H9 (cell line): ENCODE measurements around the gene TMEM175. TPM values are rescaled to one million over a fixed set of nuclear protein-coding genes. Genes with fewer than 3 reads are reported as not detected.

Experiments
- DNase-seq: peaks from one replicate; pipeline ENCODE4 v3.0.0-alpha.2; 2017
- H2AFZ ChIP-seq: one replicate; pipeline ENCODE4 v1.6.1; 2013; ENCODE audit warnings: mild to moderate bottlenecking, low read length, control low read depth, moderate library complexity
- H2AK5ac ChIP-seq: 2 replicates; pipeline ENCODE4 v1.6.1; 2013; ENCODE audit warnings: low read length, control low read depth, mixed read lengths; ENCODE audit not compliant: insufficient read length
- H2BK120ac ChIP-seq: one replicate; pipeline ENCODE4 v1.6.1; 2013; ENCODE audit warnings: low read depth, mild to moderate bottlenecking, low read length, control low read depth, inconsistent platforms; ENCODE audit not compliant: poor library complexity, severe bottlenecking
- H2BK12ac ChIP-seq: 2 replicates; pipeline ENCODE4 v1.6.1; 2013; ENCODE audit warnings: low read length, control low read depth, mixed read lengths, low read depth; ENCODE audit not compliant: insufficient read length
- H2BK15ac ChIP-seq: 2 replicates; pipeline ENCODE4 v1.6.1; 2013; ENCODE audit warnings: low read depth, low read length, control low read depth
- H2BK20ac ChIP-seq: one replicate; pipeline ENCODE4 v1.6.1; 2013; ENCODE audit warnings: low read depth, mild to moderate bottlenecking, low read length, control low read depth, inconsistent platforms; ENCODE audit not compliant: poor library complexity, severe bottlenecking
- H2BK5ac ChIP-seq: 2 replicates; pipeline ENCODE4 v1.6.1; 2013; ENCODE audit warnings: low read length, control low read depth, mixed read lengths; ENCODE audit not compliant: insufficient read length
- H3K14ac ChIP-seq: 2 replicates; pipeline ENCODE4 v1.6.1; 2013; ENCODE audit warnings: low read length, control low read depth; ENCODE audit not compliant: insufficient read depth
- H3K18ac ChIP-seq: 2 replicates; pipeline ENCODE4 v1.6.1; 2013; ENCODE audit warnings: low read depth, mild to moderate bottlenecking, mixed read lengths, low read length, control low read depth; ENCODE audit not compliant: insufficient read length
- H3K23ac ChIP-seq: 2 replicates; pipeline ENCODE4 v1.6.1; 2013; ENCODE audit warnings: low read length, control low read depth, mixed read lengths, low read depth; ENCODE audit not compliant: insufficient read length
- H3K23me2 ChIP-seq: 2 replicates; pipeline ENCODE4 v1.6.1; 2013; ENCODE audit warnings: low read depth, mild to moderate bottlenecking, mixed read lengths, low read length, control low read depth; ENCODE audit not compliant: insufficient read length, poor library complexity, severe bottlenecking
- H3K27ac ChIP-seq: 2 replicates; pipeline ENCODE4 v1.5.1; 2013; ENCODE audit warnings: low read length, control low read depth, mixed read lengths, low read depth; ENCODE audit not compliant: insufficient read length
- H3K27me3 ChIP-seq: 2 replicates; pipeline ENCODE4 v1.6.1; 2013; ENCODE audit warnings: low read length, control low read depth, inconsistent platforms; ENCODE audit not compliant: insufficient read depth
- H3K4ac ChIP-seq: 2 replicates; pipeline ENCODE4 v1.6.1; 2013; ENCODE audit warnings: low read depth, mild to moderate bottlenecking, control low read depth, inconsistent platforms, low read length, moderate library complexity
- H3K4me1 ChIP-seq: 2 replicates; pipeline ENCODE4 v1.6.1; 2013; ENCODE audit warnings: low read length, control low read depth, inconsistent platforms; ENCODE audit not compliant: insufficient read depth
- H3K4me2 ChIP-seq: 2 replicates; pipeline ENCODE4 v1.6.1; 2013; ENCODE audit warnings: low read length, control low read depth, mixed read lengths; ENCODE audit not compliant: insufficient read length, insufficient read depth
- H3K56ac ChIP-seq: 2 replicates; pipeline ENCODE4 v1.6.1; 2013; ENCODE audit warnings: low read depth, mild to moderate bottlenecking, mixed read lengths, low read length, control low read depth; ENCODE audit not compliant: insufficient read length
- H3K79me1 ChIP-seq: 2 replicates; pipeline ENCODE4 v1.6.1; 2013; ENCODE audit warnings: low read depth, mild to moderate bottlenecking, moderate library complexity, low read length, control low read depth, inconsistent platforms; ENCODE audit not compliant: insufficient read depth, poor library complexity, severe bottlenecking
- H3K79me2 ChIP-seq: 2 replicates; pipeline ENCODE4 v1.6.1; 2013; ENCODE audit warnings: low read length, control low read depth, inconsistent platforms; ENCODE audit not compliant: insufficient read depth
- H3K9ac ChIP-seq: 2 replicates; pipeline ENCODE4 v1.6.1; 2013; ENCODE audit warnings: low read length, control low read depth, mixed read lengths; ENCODE audit not compliant: insufficient read length; ENCODE audit errors: extremely low read depth
- H3K9me3 ChIP-seq: one replicate; pipeline ENCODE4 v1.6.1; 2013; ENCODE audit warnings: low read depth, low read length, inconsistent platforms; ENCODE audit not compliant: control insufficient read depth
- H3T11ph ChIP-seq: one replicate; pipeline ENCODE4 v1.6.1; 2013; ENCODE audit warnings: mild to moderate bottlenecking, low read length, control low read depth, inconsistent platforms
- H4K20me1 ChIP-seq: one replicate; pipeline ENCODE4 v1.6.1; 2013; ENCODE audit not compliant: control insufficient read depth, insufficient read length, insufficient read depth
- H4K5ac ChIP-seq: 2 replicates; pipeline ENCODE4 v1.6.1; 2013; ENCODE audit warnings: low read depth, mild to moderate bottlenecking, mixed read lengths, low read length, control low read depth; ENCODE audit not compliant: insufficient read length
- H4K8ac ChIP-seq: replicated peaks from 2 replicates; pipeline ENCODE4 v1.6.1; 2013; ENCODE audit warnings: low read length, control low read depth, mixed read lengths, low read depth; ENCODE audit not compliant: insufficient read length
- H4K91ac ChIP-seq: 2 replicates; pipeline ENCODE4 v1.6.1; 2013; ENCODE audit warnings: low read depth, mild to moderate bottlenecking, moderate library complexity, mixed read lengths, low read length, control low read depth; ENCODE audit not compliant: insufficient read length
- H3K27ac Mint-ChIP-seq, 3 experiments: 2 replicates in 2 of 3; 3 replicates in 1 of 3; pipeline ENCODE4 v1.8.0; 2020 to 2021; ENCODE audit warnings: mixed read lengths in 3 of 3, mild to moderate bottlenecking in 1 of 3, moderate library complexity in 1 of 3
- H3K27me3 Mint-ChIP-seq: 2 replicates; pipeline ENCODE4 v1.8.0; 2021; ENCODE audit warnings: low read depth, mild to moderate bottlenecking, moderate library complexity, mixed read lengths
- H3K36me3 Mint-ChIP-seq, 3 experiments: 2 replicates in 2 of 3; 3 replicates in 1 of 3; pipeline ENCODE4 v1.8.0; 2020 to 2021; ENCODE audit warnings: low read depth in 3 of 3, mixed read lengths in 3 of 3; ENCODE audit not compliant: insufficient read depth in 1 of 3
- H3K4me1 Mint-ChIP-seq, 2 experiments: 2 replicates each; pipeline ENCODE4 v1.8.0; 2020; ENCODE audit warnings: mixed read lengths in 2 of 2
- H3K4me3 Mint-ChIP-seq, 2 experiments: 2 replicates in 1 of 2; 3 replicates in 1 of 2; pipeline ENCODE4 v1.8.0; 2020 to 2021; ENCODE audit warnings: mild to moderate bottlenecking in 2 of 2, mixed read lengths in 2 of 2, moderate library complexity in 1 of 2
- H3K9me3 Mint-ChIP-seq, 2 experiments: 2 replicates in 1 of 2; 3 replicates in 1 of 2; pipeline ENCODE4 v1.8.0; 2020; ENCODE audit warnings: mild to moderate bottlenecking in 2 of 2, mixed read lengths in 2 of 2, moderate library complexity in 1 of 2
- WGBS: extraction: QIAGEN DNeasy Blood & Tissue Kit; methylation state at CpG from one replicate; pipeline ENCODE4 v1.1.7; 2013; ENCODE audit warnings: missing lambda C conversion rate, low lambda C conversion rate, mixed read lengths; ENCODE audit not compliant: insufficient read length; ENCODE audit errors: extremely low coverage; 5-methylcytosine and 5-hydroxymethylcytosine counted together
- total RNA-seq: library from RNA; stranded (reverse); gene quantifications from 2 replicates; pipeline ENCODE4 v1.2.1, GENCODE V29; 2021
- TF ChIP-seq, protein P1 (sequence below): fragments of 200-600 bp; sonication (generic); conservative IDR thresholded peaks from 3 replicates; pipeline ENCODE4 v1.8.0; 2021; ENCODE audit warnings: antibody characterized with exemption, mild to moderate bottlenecking

The TMEM175 gene
- total RNA-seq, 1 experiment from 2014 or later, result 6.4 TPM

- H2BK12ac ChIP-seq, result no peak overlapping the region
- no peaks in the 10 kb centered on the region for H3K9me3 ChIP-seq
- H4K20me1 ChIP-seq, result no peaks in the 10 kb centered on the region
- no peak overlapping the region for H3K18ac ChIP-seq
- no peaks in the 10 kb centered on the region for H3K9me3 Mint-ChIP-seq
- H2AFZ ChIP-seq, result no peak overlapping the region
- no peak for DNase-seq
- no peak overlapping the region for H3K9ac ChIP-seq
- no peak overlapping the region for H3K4ac ChIP-seq
- peak overlapping the region in 1 of 3 experiments; percentile 68; a peak in 3 of 7 replicates for H3K27ac Mint-ChIP-seq
- H2BK15ac ChIP-seq, result no peak overlapping the region
- H3K4me2 ChIP-seq, result no peak overlapping the region
- no peak overlapping the region for H2BK120ac ChIP-seq
- no peak overlapping the region for H2BK5ac ChIP-seq
- no peak overlapping the region for H3K56ac ChIP-seq
- no peak overlapping the region for H3K23ac ChIP-seq
- no peaks in the 10 kb centered on the region; a peak in 1 of 7 replicates for H3K36me3 Mint-ChIP-seq
- H3T11ph ChIP-seq, result no peak overlapping the region
- H3K4me3 Mint-ChIP-seq, result no peak overlapping the region
- H3K27me3 Mint-ChIP-seq, result no peaks in the 10 kb centered on the region
- no peaks in the 10 kb centered on the region for H3K27me3 ChIP-seq
- no peak overlapping the region for H2AK5ac ChIP-seq
- TF ChIP-seq, protein P1, sequence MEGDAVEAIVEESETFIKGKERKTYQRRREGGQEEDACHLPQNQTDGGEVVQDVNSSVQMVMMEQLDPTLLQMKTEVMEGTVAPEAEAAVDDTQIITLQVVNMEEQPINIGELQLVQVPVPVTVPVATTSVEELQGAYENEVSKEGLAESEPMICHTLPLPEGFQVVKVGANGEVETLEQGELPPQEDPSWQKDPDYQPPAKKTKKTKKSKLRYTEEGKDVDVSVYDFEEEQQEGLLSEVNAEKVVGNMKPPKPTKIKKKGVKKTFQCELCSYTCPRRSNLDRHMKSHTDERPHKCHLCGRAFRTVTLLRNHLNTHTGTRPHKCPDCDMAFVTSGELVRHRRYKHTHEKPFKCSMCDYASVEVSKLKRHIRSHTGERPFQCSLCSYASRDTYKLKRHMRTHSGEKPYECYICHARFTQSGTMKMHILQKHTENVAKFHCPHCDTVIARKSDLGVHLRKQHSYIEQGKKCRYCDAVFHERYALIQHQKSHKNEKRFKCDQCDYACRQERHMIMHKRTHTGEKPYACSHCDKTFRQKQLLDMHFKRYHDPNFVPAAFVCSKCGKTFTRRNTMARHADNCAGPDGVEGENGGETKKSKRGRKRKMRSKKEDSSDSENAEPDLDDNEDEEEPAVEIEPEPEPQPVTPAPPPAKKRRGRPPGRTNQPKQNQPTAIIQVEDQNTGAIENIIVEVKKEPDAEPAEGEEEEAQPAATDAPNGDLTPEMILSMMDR, result no peak
- H4K8ac ChIP-seq, result no peak overlapping the region
- H3K4me1 ChIP-seq, result no peaks in the 10 kb centered on the region
- H3K23me2 ChIP-seq, result no peaks in the 10 kb centered on the region
- no CpG with 5 or more reads among the region's 23 CpGs for WGBS
- H3K79me2 ChIP-seq, result no peaks in the 10 kb centered on the region
- no peak overlapping the region for H3K27ac ChIP-seq
- no peak overlapping the region for H4K5ac ChIP-seq
- no peak overlapping the region for H2BK20ac ChIP-seq
- H3K4me1 Mint-ChIP-seq, result peaks cover 2 to 9% of the 10 kb centered on the region in 2 experiments; a peak in 3 of 4 replicates
- H3K14ac ChIP-seq, result no peak overlapping the region; the same call in 1 of the 2 replicates
- H4K91ac ChIP-seq, result no peak overlapping the region
- no peaks in the 10 kb centered on the region for H3K79me1 ChIP-seq
Observed at GRCh38 chr4:951594-952468, 19.6 kb downstream of the TMEM175 start.
